Stomach (tissue), 4 donors: ENCODE results near the gene TMEM135.

Source experiments
- EP300 ChIP-seq: sonication (generic); formaldehyde crosslinking; IDR thresholded peaks from one replicate; pipeline ENCODE4 v1.6.1; 2017; ENCODE audit warnings: antibody characterized with exemption
- POLR2A ChIP-seq, 4 donors: fragments of 450-650 bp; IDR thresholded peaks; one replicate each; pipeline ENCODE4 v1.6.1; 2016; ENCODE audit warnings: antibody characterized with exemption in 4 of 4, control low read depth in 2 of 4, mild to moderate bottlenecking in 1 of 4, moderate library complexity in 1 of 4
- POLR2AphosphoS5 ChIP-seq, 3 donors: sonication (generic); formaldehyde crosslinking; IDR thresholded peaks; one replicate each; pipeline ENCODE4 v1.6.1; 2016; ENCODE audit warnings: antibody characterized with exemption in 3 of 3
- TF ChIP-seq, protein P1 (sequence below), 7 experiments: fragments of 450-650 bp in 4 of 7; fragments of 200-600 bp in 3 of 7; sonication (generic) in 3 of 7; IDR thresholded peaks; one replicate each; pipeline ENCODE4 v1.5.1; 2016 to 2019; ENCODE audit warnings: antibody characterized with exemption in 7 of 7, control low read depth in 2 of 7, mild to moderate bottlenecking in 1 of 7

- no peak for TF ChIP-seq EP300
- TF ChIP-seq POLR2A (IDR thresholded peaks at IDR 0.05) = no peak
- TF ChIP-seq, protein P1, sequence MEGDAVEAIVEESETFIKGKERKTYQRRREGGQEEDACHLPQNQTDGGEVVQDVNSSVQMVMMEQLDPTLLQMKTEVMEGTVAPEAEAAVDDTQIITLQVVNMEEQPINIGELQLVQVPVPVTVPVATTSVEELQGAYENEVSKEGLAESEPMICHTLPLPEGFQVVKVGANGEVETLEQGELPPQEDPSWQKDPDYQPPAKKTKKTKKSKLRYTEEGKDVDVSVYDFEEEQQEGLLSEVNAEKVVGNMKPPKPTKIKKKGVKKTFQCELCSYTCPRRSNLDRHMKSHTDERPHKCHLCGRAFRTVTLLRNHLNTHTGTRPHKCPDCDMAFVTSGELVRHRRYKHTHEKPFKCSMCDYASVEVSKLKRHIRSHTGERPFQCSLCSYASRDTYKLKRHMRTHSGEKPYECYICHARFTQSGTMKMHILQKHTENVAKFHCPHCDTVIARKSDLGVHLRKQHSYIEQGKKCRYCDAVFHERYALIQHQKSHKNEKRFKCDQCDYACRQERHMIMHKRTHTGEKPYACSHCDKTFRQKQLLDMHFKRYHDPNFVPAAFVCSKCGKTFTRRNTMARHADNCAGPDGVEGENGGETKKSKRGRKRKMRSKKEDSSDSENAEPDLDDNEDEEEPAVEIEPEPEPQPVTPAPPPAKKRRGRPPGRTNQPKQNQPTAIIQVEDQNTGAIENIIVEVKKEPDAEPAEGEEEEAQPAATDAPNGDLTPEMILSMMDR (IDR thresholded peaks at IDR 0.05) = no peak
- no peak for TF ChIP-seq POLR2AphosphoS5 (IDR thresholded peaks at IDR 0.05)
Observed at GRCh38 chr11:87215236-87215635, 177.5 kb downstream of the TMEM135 start.
